Loucy (cell line): Measurements from ENCODE around the gene NDUFS4.
"Not testable (repeated sequence)": the region's sequence is repeated elsewhere in the genome, so short reads cannot be mapped to it uniquely, and the experiment has no call there.

Source experiments
- H2AFZ ChIP-seq: fragments of 200-600 bp; sonication (generic); 2 replicates; pipeline ENCODE4 v1.6.0; 2016; ENCODE audit warnings: antibody characterized with exemption, mild to moderate bottlenecking, low read length, moderate library complexity
- H3F3A ChIP-seq: fragments of 200-600 bp; 2 replicates; pipeline ENCODE4 v1.6.0; 2016; ENCODE audit warnings: antibody characterized with exemption, low read depth, mild to moderate bottlenecking
- H3K27me3 ChIP-seq: fragments of 200-600 bp; sonication (generic); 2 replicates; pipeline ENCODE4 v1.6.1; 2014; ENCODE audit warnings: low read length, mild to moderate bottlenecking; ENCODE audit not compliant: insufficient read depth, poor library complexity, severe bottlenecking
- H3K36me3 ChIP-seq: fragments of 200-600 bp; sonication (generic); 2 replicates; pipeline ENCODE4 v1.6.1; 2016; ENCODE audit warnings: low read length; ENCODE audit not compliant: insufficient read depth
- H3K4me1 ChIP-seq: fragments of 200-600 bp; sonication (generic); 2 replicates; pipeline ENCODE4 v1.5.1; 2014; ENCODE audit warnings: low read length, mild to moderate bottlenecking; ENCODE audit not compliant: insufficient read depth, poor library complexity, severe bottlenecking
- H3K4me2 ChIP-seq: fragments of 200-600 bp; sonication (generic); 2 replicates; pipeline ENCODE4 v1.6.0; 2014; ENCODE audit warnings: antibody characterized with exemption, low read length, low read depth, mild to moderate bottlenecking; ENCODE audit not compliant: poor library complexity, severe bottlenecking
- H3K4me3 ChIP-seq: fragments of 200-600 bp; sonication (generic); 2 replicates; pipeline ENCODE4 v1.5.1; 2014; ENCODE audit warnings: low read length, mild to moderate bottlenecking, mixed read lengths; ENCODE audit not compliant: poor library complexity, severe bottlenecking
- H3K79me2 ChIP-seq: fragments of 200-600 bp; sonication (generic); 2 replicates; pipeline ENCODE4 v1.6.1; 2014; ENCODE audit warnings: low read length; ENCODE audit not compliant: insufficient read depth
- H3K9ac ChIP-seq: fragments of 200-600 bp; sonication (generic); 2 replicates; pipeline ENCODE4 v1.6.0; 2014; ENCODE audit warnings: mild to moderate bottlenecking, low read depth, low read length, moderate library complexity; ENCODE audit not compliant: poor library complexity, severe bottlenecking
- H3K9me2 ChIP-seq: fragments of 200-600 bp; sonication (generic); replicated peaks from 2 replicates; pipeline ENCODE4 v1.6.1; 2016; ENCODE audit warnings: low read depth, low read length, mixed read lengths
- H3K9me3 ChIP-seq: fragments of 200-600 bp; sonication (generic); 2 replicates; pipeline ENCODE4 v1.6.1; 2014; ENCODE audit warnings: mild to moderate bottlenecking, antibody characterized with exemption, low read length, low read depth; ENCODE audit not compliant: insufficient read depth
- H4K20me1 ChIP-seq: fragments of 200-600 bp; sonication (generic); 2 replicates; pipeline ENCODE4 v1.6.0; 2014; ENCODE audit warnings: antibody characterized with exemption, low read length, mild to moderate bottlenecking; ENCODE audit not compliant: insufficient read depth, poor library complexity, severe bottlenecking
- EZH2phosphoT487 ChIP-seq: fragments of 200-600 bp; IDR thresholded peaks from 2 replicates; pipeline ENCODE4 v1.6.1; 2018; ENCODE audit warnings: antibody characterized with exemption, mild to moderate bottlenecking, moderate library complexity, borderline replicate concordance
- TF ChIP-seq, protein P1 (sequence below): fragments of 200-600 bp; sonication (generic); conservative IDR thresholded peaks from 2 replicates; pipeline ENCODE4 v1.5.1; 2014; ENCODE audit warnings: mild to moderate bottlenecking, antibody characterized with exemption, low read length

Gene NDUFS4

GRCh38 chr5:53520813-53521212, 39.6 kb upstream of the NDUFS4 start:
- Histone ChIP-seq H3K9me2 (no peaks in the 10 kb centered on the region), H4K20me1 (no peaks in the 10 kb centered on the region), H3K4me1 (no peaks in the 10 kb centered on the region), H3F3A (no peaks in the 10 kb centered on the region), H3K79me2 (no peaks in the 10 kb centered on the region), H3K4me3 (no peak overlapping the region), H3K9me3 (no peaks in the 10 kb centered on the region), H2AFZ (no peak overlapping the region), H3K27me3 (peaks cover 68% of the 10 kb centered on the region), H3K4me2 (no peak overlapping the region), H3K9ac (no peak overlapping the region), H3K36me3 (no peaks in the 10 kb centered on the region)
- TF ChIP-seq EZH2phosphoT487, result no peak
- TF ChIP-seq, protein P1, sequence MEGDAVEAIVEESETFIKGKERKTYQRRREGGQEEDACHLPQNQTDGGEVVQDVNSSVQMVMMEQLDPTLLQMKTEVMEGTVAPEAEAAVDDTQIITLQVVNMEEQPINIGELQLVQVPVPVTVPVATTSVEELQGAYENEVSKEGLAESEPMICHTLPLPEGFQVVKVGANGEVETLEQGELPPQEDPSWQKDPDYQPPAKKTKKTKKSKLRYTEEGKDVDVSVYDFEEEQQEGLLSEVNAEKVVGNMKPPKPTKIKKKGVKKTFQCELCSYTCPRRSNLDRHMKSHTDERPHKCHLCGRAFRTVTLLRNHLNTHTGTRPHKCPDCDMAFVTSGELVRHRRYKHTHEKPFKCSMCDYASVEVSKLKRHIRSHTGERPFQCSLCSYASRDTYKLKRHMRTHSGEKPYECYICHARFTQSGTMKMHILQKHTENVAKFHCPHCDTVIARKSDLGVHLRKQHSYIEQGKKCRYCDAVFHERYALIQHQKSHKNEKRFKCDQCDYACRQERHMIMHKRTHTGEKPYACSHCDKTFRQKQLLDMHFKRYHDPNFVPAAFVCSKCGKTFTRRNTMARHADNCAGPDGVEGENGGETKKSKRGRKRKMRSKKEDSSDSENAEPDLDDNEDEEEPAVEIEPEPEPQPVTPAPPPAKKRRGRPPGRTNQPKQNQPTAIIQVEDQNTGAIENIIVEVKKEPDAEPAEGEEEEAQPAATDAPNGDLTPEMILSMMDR, result no peak

- Histone ChIP-seq H3K27me3 (no peaks in the 10 kb centered on the region), H3K9me3 (no peaks in the 10 kb centered on the region), H3K79me2 (no peaks in the 10 kb centered on the region), H3K4me3 (no peak overlapping the region), H4K20me1 (no peaks in the 10 kb centered on the region), H3K4me2 (no peak overlapping the region), H2AFZ (no peak overlapping the region), H3K36me3 (no peaks in the 10 kb centered on the region), H3K4me1 (no peaks in the 10 kb centered on the region), H3K9ac (no peak overlapping the region), H3K9me2 (no peaks in the 10 kb centered on the region), H3F3A (no peaks in the 10 kb centered on the region)
- no peak for TF ChIP-seq EZH2phosphoT487
- TF ChIP-seq, protein P1, result no peak
Measured at GRCh38 chr5:53537711-53538110, 22.7 kb upstream of the NDUFS4 start.

DNA sequence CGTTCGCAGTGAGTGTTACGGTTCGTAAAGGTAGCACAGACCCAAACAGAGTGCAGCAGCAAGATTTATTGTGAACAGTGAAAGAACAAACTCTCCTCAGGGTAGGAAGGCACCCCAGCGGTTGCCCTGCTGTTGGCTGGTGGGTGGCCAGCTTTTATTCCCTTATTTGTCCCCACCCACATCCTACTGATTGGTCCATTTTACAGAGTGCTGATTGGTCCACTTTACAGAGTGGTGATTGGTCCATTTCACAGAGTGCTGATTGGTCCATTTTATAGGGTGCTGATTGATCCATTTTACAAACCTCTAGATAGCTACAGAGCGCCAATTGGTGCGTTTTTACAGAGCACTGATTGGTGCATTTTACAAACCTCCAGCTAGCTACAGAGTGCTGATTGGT, 19.7 kb upstream of the NDUFS4 start:
- H2AFZ ChIP-seq, H3K9ac ChIP-seq, H3K4me2 ChIP-seq, H3F3A ChIP-seq, H3K9me3 ChIP-seq, H3K36me3 ChIP-seq, H3K9me2 ChIP-seq, H3K4me1 ChIP-seq, H4K20me1 ChIP-seq, H3K27me3 ChIP-seq, H3K4me3 ChIP-seq, H3K79me2 ChIP-seq: not testable (repeated sequence)

- Histone ChIP-seq H3K4me1 (peaks cover 2% of the 10 kb centered on the region), H4K20me1 (no peaks in the 10 kb centered on the region), H3K4me2 (no peak overlapping the region), H3F3A (no peaks in the 10 kb centered on the region), H3K9ac (no peak overlapping the region), H3K9me3 (no peaks in the 10 kb centered on the region), H3K4me3 (no peak overlapping the region), H3K27me3 (no peaks in the 10 kb centered on the region), H2AFZ (no peak overlapping the region), H3K36me3 (no peaks in the 10 kb centered on the region), H3K79me2 (no peaks in the 10 kb centered on the region), H3K9me2 (no peaks in the 10 kb centered on the region)
- TF ChIP-seq, protein P1, result no peak
- TF ChIP-seq EZH2phosphoT487, result no peak
Measured at GRCh38 chr5:53541859-53542258, 18.6 kb upstream of the NDUFS4 start.
